OCI-LY1 (cell line): ENCODE measurements around the gene COL3A1.

ENCODE experiments used
- H2AFZ ChIP-seq: fragments of 200-600 bp; sonication (generic), shearing (Covaris generic); 2 replicates; pipeline ENCODE4 v1.6.0; 2014; ENCODE audit warnings: antibody characterized with exemption, mild to moderate bottlenecking, low read length
- H3F3A ChIP-seq: fragments of 200-600 bp; sonication (generic), shearing (Covaris generic); 2 replicates; pipeline ENCODE4 v1.6.0; 2014; ENCODE audit warnings: mild to moderate bottlenecking, antibody characterized with exemption, low read length, moderate library complexity; ENCODE audit not compliant: insufficient read depth
- H3K27ac ChIP-seq: fragments of 200-600 bp; sonication (generic); 2 replicates; pipeline ENCODE4 v1.5.1; 2014; ENCODE audit warnings: low read length, mixed run types, mild to moderate bottlenecking, low read depth; ENCODE audit not compliant: poor library complexity, severe bottlenecking
- H3K27me3 ChIP-seq: fragments of 200-600 bp; sonication (generic); 2 replicates; pipeline ENCODE4 v1.6.0; 2014; ENCODE audit warnings: antibody characterized with exemption, mild to moderate bottlenecking, low read length, moderate library complexity; ENCODE audit not compliant: insufficient read depth
- H3K36me3 ChIP-seq: fragments of 200-600 bp; sonication (generic); 2 replicates; pipeline ENCODE4 v1.6.1; 2014; ENCODE audit warnings: mild to moderate bottlenecking, antibody characterized with exemption, low read length, moderate library complexity, mixed read lengths; ENCODE audit not compliant: insufficient read depth
- H3K4me1 ChIP-seq: fragments of 200-600 bp; sonication (generic); 2 replicates; pipeline ENCODE4 v1.5.1; 2014; ENCODE audit warnings: mild to moderate bottlenecking, low read length, moderate library complexity; ENCODE audit not compliant: insufficient read depth, severe bottlenecking
- H3K4me2 ChIP-seq: fragments of 200-600 bp; sonication (generic), shearing (Covaris generic); 2 replicates; pipeline ENCODE4 v1.6.1; 2014; ENCODE audit warnings: low read length
- H3K4me3 ChIP-seq: fragments of 200-600 bp; sonication (generic); 2 replicates; pipeline ENCODE4 v1.5.1; 2014; ENCODE audit warnings: low read length, low read depth, mild to moderate bottlenecking, mixed read lengths; ENCODE audit not compliant: poor library complexity, severe bottlenecking
- H3K79me2 ChIP-seq: fragments of 200-600 bp; shearing (Covaris generic); 2 replicates; pipeline ENCODE4 v1.6.1; 2016; ENCODE audit warnings: mixed run types, low read length, mixed read lengths; ENCODE audit not compliant: insufficient read depth
- H3K9ac ChIP-seq: fragments of 200-600 bp; sonication (generic), shearing (Covaris generic); 2 replicates; pipeline ENCODE4 v1.6.1; 2014; ENCODE audit warnings: mild to moderate bottlenecking, low read length, mixed read lengths
- H3K9me2 ChIP-seq: fragments of 200-600 bp; sonication (generic), shearing (Covaris generic); 2 replicates; pipeline ENCODE4 v1.6.1; 2014; ENCODE audit warnings: low read depth, mild to moderate bottlenecking, low read length, mixed read lengths
- H3K9me3 ChIP-seq: fragments of 200-600 bp; shearing (Covaris generic); 2 replicates; pipeline ENCODE4 v1.6.1; 2014; ENCODE audit warnings: low read length, mixed read lengths
- H4K20me1 ChIP-seq: fragments of 200-600 bp; sonication (generic), shearing (Covaris generic); 2 replicates; pipeline ENCODE4 v1.6.0; 2016; ENCODE audit warnings: mild to moderate bottlenecking, low read length; ENCODE audit not compliant: insufficient read depth
- CTCF ChIP-seq: fragments of 200-600 bp; sonication (generic), shearing (Covaris generic); IDR thresholded peaks from 2 replicates; pipeline ENCODE4 v1.5.1; 2017; ENCODE audit warnings: mild to moderate bottlenecking, antibody characterized with exemption, low read length, moderate library complexity, mixed read lengths
- EZH2 ChIP-seq: fragments of 200-600 bp; sonication (generic), shearing (Covaris generic); IDR thresholded peaks from 2 replicates; pipeline ENCODE4 v1.8.0; 2017; ENCODE audit warnings: borderline replicate concordance, mixed run types, mild to moderate bottlenecking, antibody characterized with exemption, low read length, moderate library complexity, mixed read lengths

The COL3A1 gene

DNA sequence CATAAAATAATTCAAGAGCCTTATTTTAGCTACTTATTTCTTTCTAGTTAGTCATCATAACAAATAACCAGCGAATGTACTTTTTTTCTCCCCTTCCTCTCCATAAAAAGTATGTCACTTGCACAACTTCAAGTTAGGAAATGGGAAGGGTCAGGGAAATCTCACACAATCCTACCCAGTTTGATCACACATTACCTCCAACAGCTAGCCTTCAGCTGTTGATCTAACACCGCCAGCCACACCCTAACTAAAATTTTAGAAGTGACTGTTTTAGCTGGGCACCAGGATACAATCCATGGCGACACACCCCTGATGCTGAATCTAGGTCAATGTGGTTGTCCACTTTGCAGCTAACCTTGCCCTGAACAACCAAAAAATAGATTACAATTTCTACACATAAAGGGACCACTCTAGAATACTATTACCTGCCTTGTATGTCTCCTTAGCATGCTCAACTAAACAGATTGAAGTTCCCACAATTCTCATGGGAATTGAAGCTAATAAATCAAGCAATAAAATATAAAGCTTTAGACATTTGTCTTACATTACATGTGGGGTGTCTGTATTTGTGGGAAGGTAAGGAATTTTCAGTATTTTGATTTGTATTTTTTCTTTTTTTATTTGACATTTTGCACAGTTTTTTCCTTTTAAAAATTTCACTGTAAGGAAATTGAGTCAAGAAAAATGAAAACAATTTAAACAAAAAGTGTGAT, 7.3 kb upstream of the COL3A1 start:
- H3K9me2 ChIP-seq: no peaks in the 10 kb centered on the region
- H3K9ac ChIP-seq: no peak overlapping the region
- no peaks in the 10 kb centered on the region for H3K4me1 ChIP-seq
- no peaks in the 10 kb centered on the region for H3K36me3 ChIP-seq
- no peaks in the 10 kb centered on the region for H3K79me2 ChIP-seq
- H3K4me3 ChIP-seq: no peak overlapping the region
- no peak overlapping the region for H3K27ac ChIP-seq
- no peaks in the 10 kb centered on the region for H4K20me1 ChIP-seq
- no peak overlapping the region for H3K4me2 ChIP-seq
- no peaks in the 10 kb centered on the region for H3F3A ChIP-seq
- no peaks in the 10 kb centered on the region for H3K9me3 ChIP-seq
- no peaks in the 10 kb centered on the region for H3K27me3 ChIP-seq
- no peak overlapping the region for H2AFZ ChIP-seq
- TF ChIP-seq CTCF (no peak), EZH2 (no peak)

DNA sequence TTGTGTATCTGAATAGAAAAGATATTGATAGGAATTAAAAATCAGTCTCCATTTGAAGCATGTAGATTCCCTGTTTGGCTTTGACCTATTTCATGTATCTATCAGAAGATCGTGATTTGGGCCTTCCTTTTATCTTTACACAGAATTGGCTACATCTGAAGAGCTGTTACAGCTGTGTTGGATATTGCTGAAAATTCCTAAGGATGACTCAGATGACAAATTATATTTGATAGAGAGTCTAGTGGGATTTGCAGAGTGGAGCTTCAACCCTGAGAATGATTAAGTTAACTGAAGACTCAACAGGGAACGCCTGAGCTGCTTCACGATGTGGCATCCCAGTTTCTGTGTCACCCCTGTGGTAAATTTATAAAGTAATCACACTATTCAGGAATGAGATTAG, 4.9 kb upstream of the COL3A1 start:
- H3K9me3 ChIP-seq: no peaks in the 10 kb centered on the region
- no peak overlapping the region for H3K9ac ChIP-seq
- H3K27me3 ChIP-seq: no peaks in the 10 kb centered on the region
- H3K36me3 ChIP-seq: no peaks in the 10 kb centered on the region
- peaks cover 2% of the 10 kb centered on the region for H3K4me1 ChIP-seq
- TF ChIP-seq EZH2 (no peak), CTCF (no peak)
- no peaks in the 10 kb centered on the region for H3K9me2 ChIP-seq
- H3F3A ChIP-seq: no peaks in the 10 kb centered on the region
- H3K4me2 ChIP-seq: no peak overlapping the region
- no peak overlapping the region for H3K4me3 ChIP-seq
- H3K79me2 ChIP-seq: no peaks in the 10 kb centered on the region
- H3K27ac ChIP-seq: no peak overlapping the region
- H4K20me1 ChIP-seq: no peaks in the 10 kb centered on the region
- no peak overlapping the region for H2AFZ ChIP-seq

DNA sequence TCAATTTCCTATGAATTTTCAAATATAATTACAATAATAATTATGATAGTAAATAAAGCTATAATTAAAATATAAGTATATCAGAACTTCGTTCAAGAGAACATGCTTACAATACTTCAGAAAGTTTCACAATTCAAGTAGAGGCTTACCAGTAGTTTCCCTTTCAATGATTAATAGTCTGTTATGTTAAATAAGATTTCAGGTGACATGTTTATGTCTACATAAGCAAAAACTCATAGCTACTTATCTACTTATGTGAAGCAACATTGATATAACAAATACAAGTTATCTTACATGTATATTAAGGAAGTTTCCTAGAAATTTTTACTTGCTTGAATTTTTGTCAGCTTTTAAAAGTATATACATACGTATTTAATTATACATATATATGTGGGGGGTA, 4.5 kb upstream of the COL3A1 start:
- no peaks in the 10 kb centered on the region for H3F3A ChIP-seq
- no peaks in the 10 kb centered on the region for H4K20me1 ChIP-seq
- H3K36me3 ChIP-seq: no peaks in the 10 kb centered on the region
- no peak overlapping the region for H3K4me3 ChIP-seq
- H3K27me3 ChIP-seq: no peaks in the 10 kb centered on the region
- no peak overlapping the region for H2AFZ ChIP-seq
- no peak for TF ChIP-seq EZH2
- no peak for TF ChIP-seq CTCF
- H3K9me2 ChIP-seq: no peaks in the 10 kb centered on the region
- no peak overlapping the region for H3K27ac ChIP-seq
- H3K9me3 ChIP-seq: no peaks in the 10 kb centered on the region
- peaks cover 6% of the 10 kb centered on the region for H3K4me1 ChIP-seq
- H3K4me2 ChIP-seq: no peak overlapping the region
- no peaks in the 10 kb centered on the region for H3K79me2 ChIP-seq
- no peak overlapping the region for H3K9ac ChIP-seq
